K562 (cell line): ENCODE measurements around the gene FAM171A2. TPM values are rescaled to one million over a fixed set of nuclear protein-coding genes. Genes with fewer than 3 reads are reported as not detected.

Experiments
- BCOR ChIP-seq: fragments of 450-650 bp; IDR thresholded peaks from 2 replicates; pipeline ENCODE4 v1.6.1; 2016
- CEBPG ChIP-seq, 3 experiments: fragments of 200-800 bp in 1 of 3; sonication (Bioruptor generic) in 1 of 3; sonication (generic) in 1 of 3; formaldehyde crosslinking in 1 of 3; IDR thresholded peaks in 2 of 3; conservative IDR thresholded peaks in 1 of 3; 2 replicates each; pipeline versions ENCODE4 v1.6.1 to v1.8.0; 2016 to 2022; ENCODE audit warnings: missing compliant biosample characterization in 2 of 3, missing genetic modification characterization in 2 of 3, mild to moderate bottlenecking in 1 of 3, missing genetic modification reagents in 1 of 3
- E2F6 ChIP-seq, 2 experiments: IDR thresholded peaks; 2 replicates each; pipeline ENCODE4 v1.6.1; 2011; ENCODE audit warnings: borderline replicate concordance in 1 of 2, control low read depth in 1 of 2, low read depth in 1 of 2, low read length in 1 of 2, mild to moderate bottlenecking in 1 of 2, mixed read lengths in 1 of 2, moderate library complexity in 1 of 2; ENCODE audit not compliant: insufficient read depth in 1 of 2, insufficient read length in 1 of 2, poor library complexity in 1 of 2, severe bottlenecking in 1 of 2; ENCODE audit errors: extremely low read depth in 1 of 2
- NR0B1 ChIP-seq: fragments of 450-650 bp; IDR thresholded peaks from one replicate; pipeline ENCODE4 v1.6.1; 2018; ENCODE audit warnings: mild to moderate bottlenecking, moderate library complexity; ENCODE audit not compliant: partially characterized antibody
- NUFIP1 ChIP-seq: fragments of 450-650 bp; IDR thresholded peaks from 2 replicates; pipeline ENCODE4 v1.6.1; 2018; ENCODE audit not compliant: partially characterized antibody
- RB1 ChIP-seq: fragments of 450-650 bp; IDR thresholded peaks from 2 replicates; pipeline ENCODE4 v1.6.1; 2017; ENCODE audit warnings: low read depth, mild to moderate bottlenecking
- THAP12 ChIP-seq: fragments of 250-450 bp; sonication (Bioruptor Pico); IDR thresholded peaks from 2 replicates; pipeline ENCODE4 v1.9.0; 2021; ENCODE audit warnings: mild to moderate bottlenecking, inconsistent platforms
- ZHX1 ChIP-seq: fragments of 150-350 bp; conservative IDR thresholded peaks from 2 replicates; pipeline ENCODE4 v1.6.1; 2014; ENCODE audit warnings: low read length
- polyA plus RNA-seq, 8 experiments: library from polyadenylated mRNA; depleted of rRNA in 4 of 8; stranded (reverse) in 5 of 8; unstranded in 3 of 8; fragments of >200 nt; fragmentation: Nextera tagmentation in 2 of 8; fragmentation: Illumina TruSeq in 1 of 8; extraction: Ambion mirVana in 2 of 8; extraction: Trizol in 1 of 8; gene quantifications; 2 replicates each; pipeline versions ENCODE4 v1.2.1 to v1.2.3, GENCODE V29; 2011 to 2014; ENCODE audit warnings: inconsistent platforms in 1 of 8, missing spikeins in 1 of 8
- total RNA-seq, 7 experiments: library from RNA; depleted of rRNA in 6 of 7; stranded (reverse); fragments of >200 nt in 6 of 7; fragmentation: Illumina TruSeq in 2 of 7; extraction: Trizol in 2 of 7; gene quantifications; 2 replicates each; pipeline versions ENCODE4 v1.2.1 to v1.2.3, GENCODE V29; 2011 to 2021; ENCODE audit warnings: low replicate concordance in 1 of 7
- TF ChIP-seq, protein P1 (sequence below), 2 experiments: fragments of 450-650 bp; formaldehyde crosslinking in 1 of 2; IDR thresholded peaks; 2 replicates each; pipeline versions ENCODE4 v1.4.0 to v1.6.1; 2014 to 2020; ENCODE audit warnings: mild to moderate bottlenecking in 2 of 2, borderline replicate concordance in 1 of 2, low read depth in 1 of 2

The FAM171A2 gene
- total and polyA plus RNA-seq, 9 of the 15 experiments (the other 6 are each of a cell fraction or from before 2014, with no cell fraction given): 0.10 to 10.2 (median 2.0) TPM; not detected in 1

GRCh38 chr17:44331249-44331760 is 32.3 kb downstream of the FAM171A2 start (continued):
- TF ChIP-seq THAP12 (CRISPR knock-in tag) (no peak), CEBPG (CRISPR knock-in tag; IDR thresholded peaks at IDR 0.05) (no peak), CEBPG (tag; conservative IDR thresholded peaks at IDR 0.05 in 1 of 2, IDR thresholded peaks at IDR 0.05 in 1 of 2) (no peak), E2F6 (IDR thresholded peaks at IDR 0.05; ENCODE audit: borderline replicate concordance in 1 of 2, extremely low read depth in 1 of 2, insufficient read depth in 1 of 2, insufficient read length in 1 of 2, low read depth in 1 of 2, low read length in 1 of 2, poor library complexity in 1 of 2, severe bottlenecking in 1 of 2) (no peak), NUFIP1 (no peak), ZHX1 (no peak), NR0B1 (no peak), BCOR (no peak), RB1 (no peak)
- TF ChIP-seq, protein P1, sequence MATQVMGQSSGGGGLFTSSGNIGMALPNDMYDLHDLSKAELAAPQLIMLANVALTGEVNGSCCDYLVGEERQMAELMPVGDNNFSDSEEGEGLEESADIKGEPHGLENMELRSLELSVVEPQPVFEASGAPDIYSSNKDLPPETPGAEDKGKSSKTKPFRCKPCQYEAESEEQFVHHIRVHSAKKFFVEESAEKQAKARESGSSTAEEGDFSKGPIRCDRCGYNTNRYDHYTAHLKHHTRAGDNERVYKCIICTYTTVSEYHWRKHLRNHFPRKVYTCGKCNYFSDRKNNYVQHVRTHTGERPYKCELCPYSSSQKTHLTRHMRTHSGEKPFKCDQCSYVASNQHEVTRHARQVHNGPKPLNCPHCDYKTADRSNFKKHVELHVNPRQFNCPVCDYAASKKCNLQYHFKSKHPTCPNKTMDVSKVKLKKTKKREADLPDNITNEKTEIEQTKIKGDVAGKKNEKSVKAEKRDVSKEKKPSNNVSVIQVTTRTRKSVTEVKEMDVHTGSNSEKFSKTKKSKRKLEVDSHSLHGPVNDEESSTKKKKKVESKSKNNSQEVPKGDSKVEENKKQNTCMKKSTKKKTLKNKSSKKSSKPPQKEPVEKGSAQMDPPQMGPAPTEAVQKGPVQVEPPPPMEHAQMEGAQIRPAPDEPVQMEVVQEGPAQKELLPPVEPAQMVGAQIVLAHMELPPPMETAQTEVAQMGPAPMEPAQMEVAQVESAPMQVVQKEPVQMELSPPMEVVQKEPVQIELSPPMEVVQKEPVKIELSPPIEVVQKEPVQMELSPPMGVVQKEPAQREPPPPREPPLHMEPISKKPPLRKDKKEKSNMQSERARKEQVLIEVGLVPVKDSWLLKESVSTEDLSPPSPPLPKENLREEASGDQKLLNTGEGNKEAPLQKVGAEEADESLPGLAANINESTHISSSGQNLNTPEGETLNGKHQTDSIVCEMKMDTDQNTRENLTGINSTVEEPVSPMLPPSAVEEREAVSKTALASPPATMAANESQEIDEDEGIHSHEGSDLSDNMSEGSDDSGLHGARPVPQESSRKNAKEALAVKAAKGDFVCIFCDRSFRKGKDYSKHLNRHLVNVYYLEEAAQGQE (IDR thresholded peaks at IDR 0.05; ENCODE audit: borderline replicate concordance): peak; percentile 65; the same call in 1 of the 2 replicates
- TF ChIP-seq, protein P1 (CRISPR knock-in tag; IDR thresholded peaks at IDR 0.05; ENCODE audit: low read depth): no peak
